NCI-H2171 (cell line): ENCODE measurements around the gene ATXN1.

Experiments used
- DNase-seq: peaks from one replicate; lab custom pipeline; 2025; lab: John Stamatoyannopoulos, UW

The ATXN1 gene

DNA sequence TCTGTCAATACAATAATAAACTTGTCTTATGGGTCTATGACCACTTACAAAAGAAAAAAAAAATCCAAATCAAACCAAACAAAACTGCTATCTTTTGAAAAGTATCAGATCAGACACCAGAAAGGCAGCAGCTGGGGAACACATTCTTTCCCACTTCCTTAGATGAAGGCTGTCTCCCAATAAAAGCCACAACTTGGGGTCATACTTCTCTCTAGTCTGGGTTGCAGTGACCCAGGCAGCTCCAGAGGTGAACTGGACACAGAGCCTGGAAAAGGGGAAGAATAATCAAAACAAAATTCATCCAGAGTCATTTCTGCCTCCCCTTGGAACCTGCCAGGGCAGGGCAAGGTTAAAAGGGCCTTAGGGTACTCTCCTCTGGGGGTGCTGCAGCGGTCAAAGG is 19.1 kb downstream of the ATXN1 start:
- DNase-seq: no peak

DNA sequence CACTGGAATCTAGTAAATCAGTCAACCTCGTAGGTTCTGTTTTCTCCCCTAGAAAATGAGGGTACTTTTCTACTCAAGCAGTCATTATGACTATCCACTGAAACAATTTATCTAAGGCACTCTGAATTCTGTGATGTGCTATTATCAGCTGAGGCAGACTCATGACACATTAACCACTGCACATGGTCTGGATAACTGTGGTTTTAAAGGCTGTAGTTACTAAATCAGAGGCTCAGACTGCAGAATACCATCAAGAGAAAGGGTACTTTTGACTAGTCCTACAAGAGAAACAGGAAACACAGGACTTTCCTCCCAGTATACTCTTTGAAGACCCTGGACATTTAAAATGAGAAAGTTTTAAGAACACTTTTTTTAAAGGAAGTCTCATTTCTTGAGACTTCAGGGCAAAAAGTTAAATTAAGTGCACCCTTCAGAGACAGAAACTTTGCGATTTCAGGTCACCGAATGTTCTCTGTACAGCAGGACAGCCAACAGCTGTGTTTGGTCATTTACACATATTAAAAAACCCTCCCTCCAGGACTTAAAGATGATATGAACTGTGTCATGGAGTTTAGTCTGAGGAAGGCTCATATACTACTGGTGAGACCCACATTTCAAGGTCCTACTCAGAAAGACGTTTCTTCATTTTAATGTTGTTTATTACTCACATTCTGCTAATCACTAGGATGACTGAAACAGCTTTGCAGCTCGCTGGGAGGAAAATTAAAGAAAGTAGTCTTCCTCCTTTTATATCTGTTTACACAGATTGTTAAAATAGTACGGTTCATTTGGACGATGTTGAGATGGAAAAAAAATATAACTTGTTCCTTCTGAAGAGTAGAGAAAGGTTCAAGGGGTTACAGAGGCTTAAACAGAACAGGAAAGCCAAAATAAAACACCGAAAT is 19.9 kb downstream of the ATXN1 start:
- DNase-seq: no peak

DNA sequence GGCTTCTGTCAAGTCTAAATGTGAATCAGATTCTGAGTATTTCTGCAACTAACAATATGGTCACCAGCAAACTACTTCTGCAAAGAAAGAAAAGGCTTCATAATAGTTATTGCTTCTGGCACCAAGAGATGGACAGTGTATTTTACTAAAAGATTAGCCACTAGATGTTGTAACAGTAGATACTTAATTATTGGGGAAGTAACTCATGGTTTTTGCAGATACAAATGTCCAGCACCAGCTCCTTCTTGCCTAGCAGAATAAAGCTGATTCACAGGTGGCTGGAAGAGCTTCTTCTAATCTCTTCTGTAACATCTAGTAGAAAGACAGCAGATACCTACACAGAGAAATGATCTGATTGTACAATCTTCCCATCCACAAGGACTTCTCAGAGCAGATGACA is 21.2 kb downstream of the ATXN1 start:
- no peak for DNase-seq

DNA sequence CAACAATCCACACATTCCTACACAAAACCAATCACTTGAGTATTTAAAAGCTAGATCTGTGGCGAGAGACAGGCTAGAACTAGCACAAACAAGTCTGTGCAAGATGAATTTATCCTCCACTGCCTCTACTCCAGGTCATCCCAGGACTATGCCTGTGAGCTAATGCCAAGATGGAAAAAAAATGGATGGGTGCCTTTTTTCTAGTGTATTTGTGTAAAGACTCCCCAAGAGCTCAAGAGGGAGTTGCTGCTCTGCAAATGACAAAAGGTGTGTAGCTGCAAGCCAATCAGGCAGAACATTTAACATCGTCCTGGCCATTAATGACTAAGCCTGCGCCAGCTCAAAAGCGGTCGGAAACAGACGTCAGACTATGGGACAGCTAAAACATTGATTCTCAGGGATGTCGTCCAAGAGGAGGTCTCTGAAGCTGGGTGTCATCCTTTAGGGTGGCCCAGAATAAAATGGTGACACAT is 21.9 kb downstream of the ATXN1 start:
- no peak for DNase-seq

DNA sequence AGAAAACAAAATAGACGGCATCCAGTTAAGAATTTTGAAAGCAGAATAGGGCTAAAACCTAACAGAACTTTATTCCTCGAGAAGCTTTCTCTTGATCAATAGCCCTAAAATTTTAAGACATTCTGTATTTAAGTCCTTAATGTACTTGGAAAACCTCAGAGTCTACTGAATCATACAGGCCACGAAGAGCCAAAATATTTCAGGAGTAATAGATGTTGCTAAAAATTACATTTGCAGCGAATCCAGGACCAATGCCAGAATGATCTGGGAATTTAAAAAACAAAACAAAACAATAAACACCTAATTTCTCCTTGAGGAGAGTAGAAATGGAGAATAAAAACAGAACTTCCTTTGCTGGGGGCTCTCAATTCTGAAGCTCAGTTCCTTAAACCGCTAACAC is 23.3 kb downstream of the ATXN1 start:
- no peak for DNase-seq

DNA sequence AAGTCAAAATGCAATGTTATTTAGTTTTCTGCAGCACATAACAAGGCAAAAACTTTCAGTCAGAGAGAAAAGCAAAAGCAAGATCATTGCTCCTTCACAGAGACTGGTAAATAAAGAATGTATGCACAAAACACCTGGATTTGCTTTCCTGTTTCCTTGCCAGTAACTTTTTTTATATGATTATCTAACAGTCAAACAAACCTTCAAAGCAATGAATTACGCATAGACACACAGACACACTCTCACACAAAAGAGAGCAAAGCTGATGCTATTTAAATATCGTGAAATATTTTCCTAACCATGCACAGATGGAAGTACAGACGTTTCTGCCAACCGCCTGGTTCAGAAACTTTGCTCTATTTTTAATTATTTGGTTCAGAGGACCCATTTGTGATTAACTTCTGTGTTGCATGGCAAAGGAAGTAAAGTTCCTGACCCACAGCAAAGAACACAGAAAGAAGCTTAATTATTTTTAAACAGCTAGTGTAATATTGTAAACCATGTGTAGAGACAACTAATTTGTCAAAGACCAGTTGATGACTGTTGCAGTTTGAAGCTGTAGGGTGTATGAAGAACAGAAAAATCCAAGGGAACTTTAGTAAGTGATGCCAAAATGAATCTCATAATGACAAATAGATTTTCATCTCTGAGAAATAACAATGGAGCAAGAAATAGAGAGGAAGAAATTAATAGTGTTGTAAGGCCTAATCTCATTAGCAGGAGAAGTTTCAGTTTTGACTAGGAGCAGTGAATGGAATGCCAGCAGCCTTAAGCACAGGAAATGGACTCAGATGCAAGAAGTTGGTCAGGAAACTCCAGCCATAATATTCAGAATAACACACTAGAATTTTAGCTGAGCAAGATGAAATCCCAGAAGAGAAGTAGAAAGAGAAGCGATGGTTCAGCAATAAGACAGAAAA is 24.1 kb downstream of the ATXN1 start:
- DNase-seq: no peak

DNA sequence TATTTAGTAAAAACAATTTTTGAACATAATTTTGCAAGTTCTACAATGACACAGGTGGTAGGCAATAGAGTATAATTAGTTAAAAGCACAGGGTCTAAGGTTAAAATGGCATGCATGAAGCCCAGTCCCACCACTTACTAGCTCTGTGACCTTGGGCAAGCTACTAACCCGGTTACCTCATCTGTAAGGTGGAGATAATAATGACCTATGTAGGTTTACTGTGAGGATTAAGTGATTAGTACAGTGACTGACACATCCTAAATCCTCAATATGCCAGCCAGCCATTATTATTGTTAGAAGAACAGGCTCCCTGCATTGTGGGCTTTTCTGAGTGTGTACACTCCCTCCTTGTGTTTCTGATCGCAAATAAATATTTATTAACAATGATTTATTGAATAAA is 26.2 kb downstream of the ATXN1 start:
- DNase-seq: no peak

DNA sequence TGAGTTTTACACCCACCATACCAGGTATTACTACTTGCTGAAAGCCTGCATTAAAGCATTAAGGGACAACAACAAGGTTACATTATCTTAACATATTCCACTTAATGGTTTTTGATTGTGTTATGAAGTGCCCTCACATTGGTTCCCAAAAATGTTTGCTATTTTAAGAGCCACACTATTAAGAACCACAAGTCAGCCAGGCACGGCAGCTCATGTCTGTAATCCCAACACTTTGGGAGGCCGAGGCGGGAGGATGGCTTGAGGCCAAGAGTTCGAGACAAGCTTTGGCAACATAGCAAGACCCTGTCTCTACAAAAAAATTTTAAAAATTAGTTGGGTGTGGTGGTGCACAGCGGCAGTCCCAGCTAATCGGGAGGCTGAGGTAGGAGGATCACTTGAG is 28.2 kb downstream of the ATXN1 start:
- no peak for DNase-seq

DNA sequence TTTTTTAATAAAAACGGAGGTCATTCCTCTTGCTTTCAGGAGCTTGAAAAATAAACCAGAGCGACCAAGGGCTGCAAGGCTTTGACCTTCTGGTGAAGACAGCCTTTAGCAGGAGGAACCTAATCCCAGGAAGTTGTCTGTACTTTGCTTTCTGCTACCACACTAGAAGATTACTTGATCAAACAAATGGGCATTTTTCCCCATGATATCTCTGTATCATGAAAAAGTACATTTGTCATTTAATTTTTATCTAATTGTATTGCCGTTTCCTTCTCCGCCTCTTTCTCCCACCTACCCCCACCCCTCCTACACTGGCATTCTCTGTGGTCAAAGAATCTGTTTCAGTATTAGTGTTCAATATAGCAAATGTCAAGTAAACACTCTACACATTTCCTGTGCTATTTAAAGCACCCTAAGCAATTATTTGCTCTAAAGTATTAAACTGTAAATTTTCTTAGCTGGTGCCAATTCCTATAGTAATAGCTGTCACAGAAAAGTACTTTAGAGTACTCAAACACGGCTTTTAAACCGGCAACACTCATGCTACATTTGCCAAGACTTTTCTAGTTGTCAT is 29.7 kb downstream of the ATXN1 start:
- no peak for DNase-seq

DNA sequence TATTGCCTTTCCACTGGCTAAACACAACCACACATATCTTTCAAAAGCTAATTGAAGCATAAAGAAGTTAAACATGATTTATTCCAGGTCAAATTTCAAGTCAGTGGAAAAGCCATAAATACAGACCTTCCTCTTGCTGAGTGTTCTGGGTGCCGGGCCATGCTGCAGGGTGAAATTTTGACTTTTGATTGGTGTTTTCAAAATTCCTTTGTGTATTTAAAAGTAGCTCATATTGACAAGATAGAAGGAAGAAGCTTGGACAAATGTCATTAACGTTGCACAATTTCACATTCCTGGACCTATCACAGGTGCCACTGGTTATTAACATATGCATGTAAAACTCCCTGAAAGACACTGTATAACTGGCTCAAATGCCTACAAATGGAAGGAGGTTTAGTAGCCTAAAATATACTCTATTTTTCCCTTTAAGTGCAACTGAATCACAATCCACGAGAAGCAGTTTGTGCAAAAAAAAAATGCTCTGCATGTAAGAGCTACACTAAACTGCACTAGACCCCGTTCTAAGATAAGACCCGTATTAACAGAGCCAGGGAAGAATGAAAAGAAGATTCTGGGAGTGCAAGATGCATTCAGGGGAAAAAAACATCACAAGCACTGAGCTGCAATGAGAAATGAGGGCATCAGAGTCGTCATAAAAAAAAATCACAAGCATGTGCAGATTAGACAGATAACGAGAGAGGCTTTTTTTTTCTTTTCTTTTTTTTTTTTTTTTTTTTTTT is 30.4 kb downstream of the ATXN1 start:
- DNase-seq: no peak

DNA sequence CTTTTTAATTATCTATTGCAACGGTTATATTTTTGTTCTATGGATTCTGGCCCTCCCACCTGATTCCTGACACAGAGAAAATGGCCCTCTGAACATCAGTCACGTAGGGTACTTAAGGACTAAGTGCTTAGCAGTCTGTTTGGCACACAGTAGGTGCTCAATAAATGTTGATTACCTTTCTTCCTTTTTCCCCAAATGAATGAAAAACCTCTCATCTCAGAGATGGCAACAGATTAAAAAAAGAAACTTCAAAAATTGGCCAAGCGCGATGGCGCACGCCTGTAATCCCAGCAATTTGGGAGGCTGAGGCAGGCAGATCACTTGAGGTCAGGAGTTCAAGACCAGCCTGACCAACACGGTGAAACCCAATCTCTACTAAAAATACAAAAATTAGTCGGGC is 31.5 kb downstream of the ATXN1 start:
- no peak for DNase-seq

DNA sequence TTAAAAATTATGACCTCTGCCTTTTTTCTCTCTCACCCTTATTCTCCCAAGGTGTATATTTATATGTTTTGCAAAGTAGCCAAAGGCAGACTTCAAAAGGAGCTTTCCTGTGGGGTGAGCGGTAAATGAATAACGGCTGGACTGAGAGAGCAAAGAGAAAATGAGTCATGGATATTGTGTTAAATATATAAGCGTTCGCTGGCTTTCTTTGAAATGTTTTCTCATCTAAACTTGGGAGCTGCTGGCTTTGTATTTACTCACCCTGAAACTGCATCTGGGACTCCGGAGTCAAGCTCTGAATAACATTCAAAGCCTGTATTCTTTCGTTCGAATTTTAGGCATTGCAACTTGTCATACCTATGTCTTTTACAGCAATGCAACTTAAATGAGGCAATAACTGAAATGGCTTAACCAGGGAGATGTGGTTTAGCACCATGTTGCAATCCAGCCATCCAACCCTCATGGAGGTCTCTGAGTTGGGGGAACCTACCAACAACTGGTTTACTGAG is 32.0 kb downstream of the ATXN1 start:
- DNase-seq: no peak

DNA sequence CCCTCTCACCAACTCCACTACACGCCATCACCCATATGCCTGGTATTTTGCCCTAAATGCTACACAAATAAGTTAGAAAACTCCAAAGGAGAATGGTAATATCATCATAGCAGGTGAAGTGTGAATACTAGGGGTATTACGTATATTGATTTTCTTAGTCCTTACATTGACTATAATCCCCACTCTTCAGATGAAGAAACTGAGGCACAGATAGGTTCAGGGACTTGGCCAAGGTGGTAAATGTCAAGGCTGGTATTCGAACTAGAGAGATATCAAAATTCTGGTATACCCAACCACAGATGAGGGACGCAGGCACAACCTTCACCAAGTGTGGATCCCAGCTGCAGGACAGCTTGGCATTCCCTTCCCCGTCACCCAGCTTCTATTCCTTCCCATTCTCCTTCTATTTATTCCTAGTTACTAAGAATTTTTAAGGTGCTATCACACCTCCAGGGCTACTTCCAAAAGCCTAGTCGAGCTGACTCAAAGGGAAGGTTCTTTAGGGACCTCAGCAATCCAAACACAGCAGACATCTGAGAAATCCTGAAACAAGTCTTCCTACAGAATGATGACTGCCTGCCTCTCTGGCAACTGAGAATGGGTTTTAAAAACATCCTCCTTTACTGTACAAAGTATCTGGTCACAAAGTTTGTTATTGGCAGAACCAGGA is 32.6 kb downstream of the ATXN1 start:
- no peak for DNase-seq

DNA sequence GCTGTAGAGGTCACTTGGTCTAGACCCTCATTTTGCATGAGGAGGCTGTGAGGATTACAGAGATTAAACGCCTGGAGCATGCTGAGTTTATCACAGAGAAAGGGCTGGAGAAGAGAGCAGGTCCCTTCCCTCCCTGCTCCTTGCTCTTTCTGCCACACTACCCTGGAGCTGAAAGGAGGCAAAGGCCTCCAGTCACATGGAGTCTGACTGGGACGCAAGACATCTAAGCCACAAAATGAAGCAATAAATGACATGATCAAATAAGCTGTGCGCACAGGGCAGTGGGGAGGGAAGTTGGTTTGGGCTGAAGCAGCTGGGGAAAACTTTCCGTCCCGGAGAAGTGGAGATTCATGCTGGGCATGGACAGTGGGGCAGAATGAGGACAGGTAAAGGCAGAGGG is 33.3 kb downstream of the ATXN1 start:
- no peak for DNase-seq

DNA sequence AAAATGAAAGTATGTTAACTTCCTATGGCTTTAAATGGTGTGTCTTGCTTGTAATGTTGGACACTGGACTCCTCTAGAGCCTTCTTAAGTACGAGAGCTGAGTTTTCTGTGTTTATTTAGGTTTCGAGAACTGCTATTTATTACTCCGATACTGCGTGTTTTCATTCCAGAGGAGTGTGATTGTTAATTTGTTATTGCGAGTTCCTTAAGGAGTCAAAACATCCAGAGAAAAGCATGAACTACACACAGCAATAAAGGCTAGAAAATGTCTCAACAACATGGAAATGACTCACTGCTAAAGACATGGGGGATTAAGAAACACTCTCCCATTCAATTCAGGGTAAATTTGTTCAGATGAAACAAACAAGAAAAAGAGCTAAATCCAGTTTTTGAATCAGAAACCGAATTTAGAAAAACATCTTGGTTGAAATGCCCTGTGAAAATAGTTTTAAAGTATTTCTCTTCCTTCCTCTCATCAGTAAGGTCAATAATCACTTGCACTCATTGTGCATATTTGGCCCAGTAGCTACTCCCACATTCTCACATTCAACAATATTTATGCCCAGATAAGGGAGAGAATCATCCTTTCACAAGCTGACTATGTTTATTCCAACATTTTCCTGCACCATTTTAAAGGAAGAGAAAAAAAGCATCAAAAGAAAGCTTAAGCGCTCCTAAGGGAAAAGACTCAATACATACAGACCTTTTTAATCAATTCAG is 36.0 kb downstream of the ATXN1 start:
- no peak for DNase-seq

DNA sequence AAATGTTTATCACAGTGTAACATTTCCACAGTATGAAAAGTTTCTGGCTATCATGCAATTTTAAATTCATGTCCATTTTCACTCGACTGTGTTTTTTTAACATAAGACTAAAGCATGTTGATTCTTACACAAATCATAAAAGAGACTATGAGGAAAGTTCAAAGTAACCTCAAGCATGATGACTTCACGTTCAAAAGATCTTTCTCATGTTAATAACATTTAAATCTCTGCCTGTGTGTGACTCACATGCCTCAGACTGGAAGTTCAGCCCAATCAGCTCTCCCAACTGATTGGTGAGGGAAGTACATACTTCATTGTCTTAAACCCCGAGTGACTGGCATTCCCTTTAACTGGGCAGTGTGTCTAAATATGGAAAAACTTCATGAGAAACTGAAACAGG is 37.4 kb downstream of the ATXN1 start:
- DNase-seq: no peak

DNA sequence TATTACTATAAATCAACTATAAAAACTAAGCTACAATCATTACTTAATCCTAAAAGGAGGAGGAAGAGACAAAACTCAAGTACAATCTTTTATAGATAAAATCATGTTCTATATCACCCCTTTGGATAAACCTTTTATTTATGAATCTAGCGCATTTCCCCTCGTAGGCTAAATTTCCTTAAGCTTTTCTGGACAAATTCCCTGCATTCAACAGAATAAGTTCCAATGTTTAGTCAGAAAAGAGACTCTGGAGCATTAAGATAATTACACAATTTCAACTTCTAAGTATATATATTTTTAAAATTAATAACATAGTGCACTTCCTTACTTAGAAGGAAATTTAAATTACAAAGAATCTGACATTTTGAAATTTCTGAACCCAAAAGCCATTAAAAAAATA is 37.9 kb downstream of the ATXN1 start:
- no peak for DNase-seq

DNA sequence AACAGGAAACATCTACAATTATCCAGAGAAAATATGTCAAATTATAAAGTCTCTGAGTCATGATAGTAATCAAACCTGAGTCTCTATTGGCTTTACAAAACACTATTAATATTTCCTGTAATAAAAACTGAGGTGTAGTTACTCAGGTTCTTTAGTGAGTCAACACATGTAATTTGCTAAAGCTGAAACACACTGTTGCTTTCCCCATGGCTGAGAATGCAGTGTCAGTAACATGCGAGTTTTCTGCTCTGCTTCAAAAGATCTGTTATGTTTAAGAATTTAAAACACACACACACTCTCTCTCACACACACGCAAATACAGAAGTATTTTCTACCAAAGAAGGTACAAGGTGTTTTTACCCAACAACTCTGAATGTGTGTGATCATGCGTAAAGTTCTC is 38.6 kb downstream of the ATXN1 start:
- DNase-seq: no peak

DNA sequence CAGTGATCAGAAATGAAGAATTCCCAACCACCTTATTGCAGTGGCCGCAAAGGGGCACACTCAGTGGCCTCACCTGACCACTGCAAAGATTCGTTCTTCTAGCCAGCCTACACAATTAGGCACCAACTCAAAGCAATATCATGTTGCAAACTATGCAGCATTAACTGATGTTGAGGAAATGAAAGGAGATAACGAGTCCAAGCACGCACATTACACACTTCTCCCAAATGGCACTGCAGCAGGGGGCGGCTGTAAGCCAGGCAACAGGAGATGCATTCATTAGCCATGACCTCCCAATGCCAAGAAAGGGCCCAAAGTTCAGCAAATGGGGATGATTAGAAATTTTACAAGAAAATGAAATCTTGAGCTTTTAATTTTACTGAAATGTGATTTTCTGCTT is 39.3 kb downstream of the ATXN1 start:
- DNase-seq: no peak

DNA sequence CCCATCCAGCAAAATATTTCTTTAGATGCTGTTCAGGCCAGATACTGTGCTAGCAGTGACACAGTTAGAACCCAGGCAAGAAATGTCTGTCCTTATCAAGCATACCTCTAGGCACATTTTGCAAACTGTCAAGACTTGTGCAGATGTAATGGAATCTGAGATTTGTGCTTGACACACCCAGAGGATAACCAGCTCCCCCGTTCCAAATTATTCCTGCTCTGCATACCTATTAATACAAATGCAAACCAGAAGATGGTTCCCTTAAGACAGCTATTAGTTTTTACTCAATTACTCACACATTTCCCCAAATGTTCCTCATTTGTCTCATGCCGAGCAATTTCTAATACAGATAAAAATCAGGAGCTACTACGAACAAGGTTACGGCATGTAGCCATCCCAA is 40.4 kb downstream of the ATXN1 start:
- DNase-seq: no peak

DNA sequence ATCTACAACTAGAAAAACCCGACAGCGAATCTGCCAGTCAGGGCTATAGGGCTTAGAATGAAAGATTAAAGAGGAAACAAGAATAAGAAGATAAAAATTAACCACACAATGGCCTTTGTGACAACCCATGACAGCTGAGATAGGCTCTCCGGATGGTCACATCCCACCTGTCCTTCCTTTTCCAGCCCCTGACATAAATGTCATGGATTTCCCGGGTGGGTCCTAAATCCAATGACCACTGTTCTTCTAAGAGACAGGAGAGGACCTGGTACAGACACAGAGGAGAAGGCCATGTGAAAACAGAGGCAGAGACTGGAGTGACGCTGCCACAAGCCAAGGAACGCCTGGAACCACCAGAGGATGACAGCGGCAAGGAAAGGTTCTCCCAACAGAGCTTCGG is 41.8 kb downstream of the ATXN1 start:
- no peak for DNase-seq
